ENCODE data around the gene NPL.

GRCh38 chr1:182740120-182740519 lies 49.5 kb upstream of the NPL start:
- TF ChIP-seq, protein P1, sequence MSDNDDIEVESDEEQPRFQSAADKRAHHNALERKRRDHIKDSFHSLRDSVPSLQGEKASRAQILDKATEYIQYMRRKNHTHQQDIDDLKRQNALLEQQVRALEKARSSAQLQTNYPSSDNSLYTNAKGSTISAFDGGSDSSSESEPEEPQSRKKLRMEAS (IDR thresholded peaks at IDR 0.05; ENCODE audit: insufficient read depth, insufficient read length): no peak
- TF ChIP-seq, protein P2, sequence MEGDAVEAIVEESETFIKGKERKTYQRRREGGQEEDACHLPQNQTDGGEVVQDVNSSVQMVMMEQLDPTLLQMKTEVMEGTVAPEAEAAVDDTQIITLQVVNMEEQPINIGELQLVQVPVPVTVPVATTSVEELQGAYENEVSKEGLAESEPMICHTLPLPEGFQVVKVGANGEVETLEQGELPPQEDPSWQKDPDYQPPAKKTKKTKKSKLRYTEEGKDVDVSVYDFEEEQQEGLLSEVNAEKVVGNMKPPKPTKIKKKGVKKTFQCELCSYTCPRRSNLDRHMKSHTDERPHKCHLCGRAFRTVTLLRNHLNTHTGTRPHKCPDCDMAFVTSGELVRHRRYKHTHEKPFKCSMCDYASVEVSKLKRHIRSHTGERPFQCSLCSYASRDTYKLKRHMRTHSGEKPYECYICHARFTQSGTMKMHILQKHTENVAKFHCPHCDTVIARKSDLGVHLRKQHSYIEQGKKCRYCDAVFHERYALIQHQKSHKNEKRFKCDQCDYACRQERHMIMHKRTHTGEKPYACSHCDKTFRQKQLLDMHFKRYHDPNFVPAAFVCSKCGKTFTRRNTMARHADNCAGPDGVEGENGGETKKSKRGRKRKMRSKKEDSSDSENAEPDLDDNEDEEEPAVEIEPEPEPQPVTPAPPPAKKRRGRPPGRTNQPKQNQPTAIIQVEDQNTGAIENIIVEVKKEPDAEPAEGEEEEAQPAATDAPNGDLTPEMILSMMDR (IDR thresholded peaks at IDR 0.05; ENCODE audit: extremely low read depth in 1 of 2, insufficient read depth in 1 of 2, low read depth in 1 of 2, low read length in 2 of 2): no peak
- TF ChIP-seq POLR2AphosphoS5 (IDR thresholded peaks at IDR 0.05; ENCODE audit: insufficient read depth, low read depth, low read length) (no peak), FOS (IDR thresholded peaks at IDR 0.05; ENCODE audit: borderline replicate concordance, insufficient read depth, low read length) (no peak), POLR2A (IDR thresholded peaks at IDR 0.05; ENCODE audit: low read depth, low read length) (no peak)
